ENCODE results near the gene ASL. TPM values are rescaled to one million over a fixed set of nuclear protein-coding genes. Genes with fewer than 3 reads are reported as not detected.
A peak's percentile ranks its signal among the peaks of the same experiment; 100 is the strongest.
"Not testable (repeated sequence)": the region's sequence is repeated elsewhere in the genome, so short reads cannot be mapped to it uniquely, and the experiment has no call there.

The ASL gene
- total RNA-seq, 1 donor from 2014 or later = 71.7 TPM

DNA sequence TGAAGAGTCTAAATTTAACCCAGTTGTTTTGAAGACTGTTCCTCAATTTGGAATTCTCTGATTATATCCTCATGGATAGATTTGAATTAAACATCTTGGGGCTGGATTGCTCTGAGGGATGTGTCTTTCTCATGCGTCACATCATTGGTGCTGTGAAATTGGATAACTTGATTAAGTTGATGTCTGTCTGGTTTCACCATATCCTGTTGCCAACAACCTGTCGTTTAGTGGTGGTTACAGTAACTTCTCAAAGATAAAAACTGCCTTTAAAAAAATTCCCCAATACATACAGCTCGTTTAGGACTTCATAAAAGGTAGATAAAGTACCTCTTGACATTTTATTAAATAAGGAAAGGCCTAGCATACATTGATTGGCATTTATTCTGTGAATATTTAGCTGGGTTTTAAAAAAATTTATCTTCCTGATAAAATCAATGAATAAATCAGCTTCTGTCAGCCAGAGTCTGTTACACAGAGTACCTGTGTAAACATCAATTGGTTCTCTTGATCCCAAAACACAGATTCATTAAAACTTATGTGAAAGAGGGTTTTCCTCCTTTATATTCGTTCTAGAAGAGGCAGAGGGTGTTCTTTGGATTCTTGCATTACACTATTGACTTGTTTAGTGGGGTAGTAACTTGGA is 49.6 kb downstream of the ASL start:
- DNase-seq (ENCODE audit: low read depth) = no peak
- H3K27me3 ChIP-seq (ENCODE audit: control insufficient read depth, insufficient read depth, low read length) = no peaks in the 10 kb centered on the region
- H3K4me3 ChIP-seq (ENCODE audit: low read depth, low read length) = no peak overlapping the region
- TF ChIP-seq, protein P1, sequence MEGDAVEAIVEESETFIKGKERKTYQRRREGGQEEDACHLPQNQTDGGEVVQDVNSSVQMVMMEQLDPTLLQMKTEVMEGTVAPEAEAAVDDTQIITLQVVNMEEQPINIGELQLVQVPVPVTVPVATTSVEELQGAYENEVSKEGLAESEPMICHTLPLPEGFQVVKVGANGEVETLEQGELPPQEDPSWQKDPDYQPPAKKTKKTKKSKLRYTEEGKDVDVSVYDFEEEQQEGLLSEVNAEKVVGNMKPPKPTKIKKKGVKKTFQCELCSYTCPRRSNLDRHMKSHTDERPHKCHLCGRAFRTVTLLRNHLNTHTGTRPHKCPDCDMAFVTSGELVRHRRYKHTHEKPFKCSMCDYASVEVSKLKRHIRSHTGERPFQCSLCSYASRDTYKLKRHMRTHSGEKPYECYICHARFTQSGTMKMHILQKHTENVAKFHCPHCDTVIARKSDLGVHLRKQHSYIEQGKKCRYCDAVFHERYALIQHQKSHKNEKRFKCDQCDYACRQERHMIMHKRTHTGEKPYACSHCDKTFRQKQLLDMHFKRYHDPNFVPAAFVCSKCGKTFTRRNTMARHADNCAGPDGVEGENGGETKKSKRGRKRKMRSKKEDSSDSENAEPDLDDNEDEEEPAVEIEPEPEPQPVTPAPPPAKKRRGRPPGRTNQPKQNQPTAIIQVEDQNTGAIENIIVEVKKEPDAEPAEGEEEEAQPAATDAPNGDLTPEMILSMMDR (IDR thresholded peaks at IDR 0.05; ENCODE audit: insufficient read depth, low read length, poor library complexity, severe bottlenecking) = no peak
- no peaks in the 10 kb centered on the region for H3K36me3 ChIP-seq (ENCODE audit: control insufficient read depth, insufficient read depth, low read length)

DNA sequence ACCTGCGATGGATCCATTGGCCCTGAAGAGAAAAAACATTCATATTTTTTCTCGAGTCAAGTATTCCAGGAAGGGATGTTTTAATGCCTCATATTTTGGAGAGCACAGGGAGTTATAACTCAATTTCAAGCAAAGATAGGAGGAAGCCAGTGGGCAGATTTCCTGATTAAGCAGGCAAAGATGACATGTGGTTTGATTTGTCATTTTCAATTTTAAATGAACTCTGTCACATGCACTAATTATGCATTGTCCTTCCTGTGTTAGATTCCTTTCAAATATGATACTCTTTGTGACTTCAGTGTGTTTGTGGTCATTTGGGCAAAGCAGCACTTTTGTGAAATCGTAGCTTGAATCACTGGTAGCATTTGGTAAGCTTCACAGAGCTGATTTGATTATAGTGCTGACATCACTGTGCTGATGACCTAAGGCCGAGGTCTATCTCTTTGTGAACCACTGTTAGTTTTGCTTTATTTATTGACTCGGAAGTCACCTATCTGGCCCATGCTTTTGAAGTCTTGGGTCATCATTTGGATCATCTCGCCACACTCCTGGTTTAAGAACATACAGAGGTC is 50.2 kb downstream of the ASL start:
- H3K27me3 ChIP-seq (ENCODE audit: control insufficient read depth, insufficient read depth, low read length); DNase-seq (ENCODE audit: low read depth); H3K36me3 ChIP-seq (ENCODE audit: control insufficient read depth, insufficient read depth, low read length); H3K4me3 ChIP-seq (ENCODE audit: low read depth, low read length): not testable (repeated sequence)

GRCh38 chr7:66127172-66127571 is 51.6 kb downstream of the ASL start:
- H3K27me3 ChIP-seq (ENCODE audit: control insufficient read depth, insufficient read depth, low read length); H3K36me3 ChIP-seq (ENCODE audit: control insufficient read depth, insufficient read depth, low read length); H3K4me3 ChIP-seq (ENCODE audit: low read depth, low read length): not testable (repeated sequence)

GRCh38 chr7:66138994-66139752 is 63.6 kb downstream of the ASL start:
- H3K36me3 ChIP-seq (ENCODE audit: control insufficient read depth, insufficient read depth, low read length) = peaks cover 2% of the 10 kb centered on the region
- no peak overlapping the region for H3K4me3 ChIP-seq (ENCODE audit: low read depth, low read length)
- H3K27me3 ChIP-seq (ENCODE audit: control insufficient read depth, insufficient read depth, low read length) = no peaks in the 10 kb centered on the region
- TF ChIP-seq, protein P1 (IDR thresholded peaks at IDR 0.05; ENCODE audit: insufficient read depth, low read length, poor library complexity, severe bottlenecking) = no peak
- DNase-seq (ENCODE audit: low read depth) = no peak

More at GRCh38 chr7:66127172-66127571, 51.6 kb downstream of the ASL start:
- DNase-seq (ENCODE audit: low read depth) = not testable (repeated sequence)

GRCh38 chr7:66140924-66141323 is 65.3 kb downstream of the ASL start:
- DNase-seq (ENCODE audit: low read depth) = no peak
- H3K27me3 ChIP-seq (ENCODE audit: control insufficient read depth, insufficient read depth, low read length) = no peaks in the 10 kb centered on the region
- H3K4me3 ChIP-seq (ENCODE audit: low read depth, low read length) = no peak overlapping the region
- peaks cover 2% of the 10 kb centered on the region for H3K36me3 ChIP-seq (ENCODE audit: control insufficient read depth, insufficient read depth, low read length)
- TF ChIP-seq, protein P1 (IDR thresholded peaks at IDR 0.05; ENCODE audit: insufficient read depth, low read length, poor library complexity, severe bottlenecking) = peak; percentile 71

DNA sequence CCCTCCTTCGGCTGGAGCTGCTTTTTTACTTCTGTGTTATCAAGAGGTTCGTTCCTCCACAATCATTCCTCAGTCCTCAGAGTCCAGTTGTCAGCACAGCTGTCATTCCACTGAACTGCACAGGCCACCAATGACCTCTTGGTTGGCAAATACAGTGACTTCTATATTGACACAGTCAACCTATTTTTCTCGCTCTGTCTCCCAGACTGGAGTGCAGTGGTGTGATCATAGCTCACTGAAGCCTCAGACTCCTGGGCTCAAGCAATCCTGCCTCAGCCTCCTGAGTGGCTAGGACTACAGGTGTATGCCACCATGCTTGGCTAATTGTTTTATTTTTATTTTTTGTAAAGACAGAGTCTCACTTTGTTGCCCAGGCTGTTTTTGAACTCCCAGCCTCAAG is 66.7 kb downstream of the ASL start:
- Histone ChIP-seq H3K4me3 (ENCODE audit: low read depth, low read length) (no peak overlapping the region), H3K27me3 (ENCODE audit: control insufficient read depth, insufficient read depth, low read length) (no peaks in the 10 kb centered on the region), H3K36me3 (ENCODE audit: control insufficient read depth, insufficient read depth, low read length) (peaks cover 2% of the 10 kb centered on the region)
- TF ChIP-seq, protein P1 (IDR thresholded peaks at IDR 0.05; ENCODE audit: insufficient read depth, low read length, poor library complexity, severe bottlenecking) = no peak
- DNase-seq (ENCODE audit: low read depth) = no peak
